HCT116 (cell line): ENCODE measurements around the gene SP3. TPM values are rescaled to one million over a fixed set of nuclear protein-coding genes. Genes with fewer than 3 reads are reported as not detected.

ENCODE experiments used
- ATAC-seq: fragments of 200-7000 bp; cut with Tn5 transposase; 2 replicates; pipeline ENCODE4 v1.9.1; 2020; ENCODE audit warnings: mild to moderate bottlenecking, moderate library complexity
- BruUV-seq: library from RNA; stranded (reverse); fragments of 400-500 nt; replicated peaks from 2 replicates; lab custom pipeline; 2021; lab: Mats Ljungman, UMichigan
- CTCF ChIA-PET: fragments of 300-600 bp; sonication (Branson Sonifier 250); formaldehyde crosslinking; loops from one replicate; lab custom pipeline; 2021; ENCODE audit warnings: antibody characterized with exemption; lab: Charles Lee
- POLR2A ChIA-PET: fragments of 300-600, 350-600 bp; sonication (Branson Sonifier 250); formaldehyde crosslinking; loops from one replicate; lab custom pipeline; 2021; ENCODE audit warnings: antibody characterized with exemption; lab: Charles Lee
- RAD21 ChIA-PET, 2 experiments: fragments of 300-600 bp; sonication (Branson Sonifier 250); formaldehyde crosslinking; loops; one replicate each; lab custom pipeline; 2023; ENCODE audit warnings: low total read pairs in 2 of 2; ENCODE audit not compliant: uncharacterized antibody in 2 of 2, unreplicated experiment in 2 of 2, low non-redundant PET in 1 of 2; lab: Charles Lee
- DNase-seq: peaks from one replicate; pipeline ENCODE4 v3.0.0-alpha.2; 2010; ENCODE audit warnings: low read depth, low spot score
- H2AFZ ChIP-seq: fragments of 200-600 bp; shearing (Covaris generic), sonication (generic); 2 replicates; pipeline ENCODE4 v1.6.1; 2017; ENCODE audit warnings: low read depth, mixed run types, mixed read lengths, antibody characterized with exemption, low read length; ENCODE audit not compliant: poor library complexity, severe bottlenecking
- H3K27ac ChIP-seq: 2 replicates; pipeline ENCODE4 v1.5.1; 2012; ENCODE audit warnings: low read depth, low read length
- H3K27me3 ChIP-seq: fragments of 200-600 bp; sonication (generic); 2 replicates; pipeline ENCODE4 v1.6.1; 2016; ENCODE audit warnings: mixed run types, low read length, mixed read lengths; ENCODE audit not compliant: insufficient read depth
- H3K36me3 ChIP-seq, 2 experiments: fragments of 200-500 bp in 1 of 2; fragments of 200-600 bp in 1 of 2; sonication (Bioruptor generic) in 1 of 2; sonication (generic) in 1 of 2; 2 replicates each; pipeline versions ENCODE4 v1.5.1 to v1.6.1; 2014 to 2016; ENCODE audit warnings: low read length in 2 of 2, inconsistent platforms in 1 of 2, mixed read lengths in 1 of 2, mixed run types in 1 of 2; ENCODE audit not compliant: insufficient read depth in 2 of 2, control insufficient read depth in 1 of 2
- H3K4me1 ChIP-seq, 2 experiments: fragments of 200-600 bp in 1 of 2; sonication (generic) in 1 of 2; 2 replicates each; pipeline versions ENCODE4 v1.5.1 to v1.6.1; 2012 to 2017; ENCODE audit warnings: low read length in 2 of 2, inconsistent platforms in 1 of 2, mild to moderate bottlenecking in 1 of 2, mixed read lengths in 1 of 2, mixed run types in 1 of 2, moderate library complexity in 1 of 2; ENCODE audit not compliant: insufficient read depth in 2 of 2, control insufficient read depth in 1 of 2
- H3K4me2 ChIP-seq: fragments of 200-600 bp; sonication (generic); 2 replicates; pipeline ENCODE4 v1.6.1; 2017; ENCODE audit warnings: mixed run types, low read length, mixed read lengths
- H3K4me3 ChIP-seq, 2 experiments: fragments of 200-600 bp in 1 of 2; sonication (generic) in 1 of 2; replicated peaks in 1 of 2; 2 replicates each; pipeline ENCODE4 v1.5.1; 2011 to 2016; ENCODE audit warnings: low read length in 2 of 2, control low read depth in 1 of 2, low read depth in 1 of 2, mild to moderate bottlenecking in 1 of 2, mixed read lengths in 1 of 2, mixed run types in 1 of 2
- H3K79me2 ChIP-seq: fragments of 200-600 bp; sonication (generic); 2 replicates; pipeline ENCODE4 v1.6.1; 2017; ENCODE audit warnings: mild to moderate bottlenecking, mixed run types, low read length, moderate library complexity, mixed read lengths; ENCODE audit not compliant: insufficient read depth
- H3K9ac ChIP-seq: fragments of 200-600 bp; sonication (generic); 2 replicates; pipeline ENCODE4 v1.6.1; 2016; ENCODE audit warnings: low read length, mixed read lengths
- H3K9me2 ChIP-seq: fragments of 200-600 bp; sonication (generic), shearing (Covaris generic); 2 replicates; pipeline ENCODE4 v1.6.1; 2017; ENCODE audit warnings: mixed run types, mild to moderate bottlenecking, moderate library complexity; ENCODE audit not compliant: insufficient read depth
- H3K9me3 ChIP-seq, 2 experiments: fragments of 200-500 bp in 1 of 2; fragments of 200-600 bp in 1 of 2; sonication (Bioruptor generic) in 1 of 2; sonication (generic) in 1 of 2; 2 replicates each; pipeline ENCODE4 v1.6.1; 2014 to 2017; ENCODE audit warnings: low read length in 2 of 2, mixed read lengths in 2 of 2, inconsistent platforms in 1 of 2, low read depth in 1 of 2, mild to moderate bottlenecking in 1 of 2, mixed run types in 1 of 2, moderate library complexity in 1 of 2; ENCODE audit not compliant: control insufficient read depth in 1 of 2, insufficient read depth in 1 of 2
- H4K20me1 ChIP-seq: fragments of 200-600 bp; sonication (generic), shearing (Covaris generic); 2 replicates; pipeline ENCODE4 v1.6.1; 2017; ENCODE audit warnings: mixed run types, mild to moderate bottlenecking, moderate library complexity; ENCODE audit not compliant: insufficient read depth
- CBX3 ChIP-seq: IDR thresholded peaks from 2 replicates; pipeline ENCODE4 v1.6.1; 2012; ENCODE audit warnings: low read depth
- CTCF ChIP-seq, 3 experiments: fragments of 200-600 bp in 1 of 3; sonication (generic) in 1 of 3; IDR thresholded peaks in 2 of 3; conservative IDR thresholded peaks in 1 of 3; 2 replicates each; pipeline ENCODE4 v1.5.1; 2012 to 2017; ENCODE audit warnings: low read depth in 2 of 3, low read length in 2 of 3, antibody characterized with exemption in 1 of 3, borderline replicate concordance in 1 of 3, control low read depth in 1 of 3, mild to moderate bottlenecking in 1 of 3, mixed read lengths in 1 of 3, mixed run types in 1 of 3, moderate library complexity in 1 of 3; ENCODE audit not compliant: insufficient read depth in 1 of 3
- EGR1 ChIP-seq: IDR thresholded peaks from 2 replicates; pipeline ENCODE4 v1.6.1; 2012; ENCODE audit warnings: low read depth
- ELF1 ChIP-seq: IDR thresholded peaks from 2 replicates; pipeline ENCODE4 v1.6.1; 2012; ENCODE audit warnings: low read depth, borderline replicate concordance
- EZH2phosphoT487 ChIP-seq: fragments of 200-600 bp; IDR thresholded peaks from 2 replicates; pipeline ENCODE4 v1.6.1; 2018; ENCODE audit warnings: antibody characterized with exemption, borderline replicate concordance
- FOSL1 ChIP-seq: IDR thresholded peaks from 2 replicates; pipeline ENCODE4 v1.6.1; 2012; ENCODE audit warnings: low read depth
- POLR2A ChIP-seq: IDR thresholded peaks from 2 replicates; pipeline ENCODE4 v1.7.0; 2011; ENCODE audit warnings: borderline replicate concordance; ENCODE audit not compliant: insufficient read depth, insufficient read length; ENCODE audit errors: extremely low read depth
- RAD21 ChIP-seq: IDR thresholded peaks from 2 replicates; pipeline ENCODE4 v1.6.1; 2012; ENCODE audit warnings: low read depth, mild to moderate bottlenecking
- SIN3A ChIP-seq: IDR thresholded peaks from 2 replicates; pipeline ENCODE4 v1.6.1; 2012; ENCODE audit warnings: low read depth
- SP1 ChIP-seq: IDR thresholded peaks from 2 replicates; pipeline ENCODE4 v1.6.1; 2012; ENCODE audit warnings: low read depth
- SRF ChIP-seq: IDR thresholded peaks from 2 replicates; pipeline ENCODE4 v1.6.1; 2012; ENCODE audit warnings: low read depth
- TCF7L2 ChIP-seq: IDR thresholded peaks from 2 replicates; pipeline ENCODE4 v1.7.0; 2011; ENCODE audit warnings: borderline replicate concordance, inconsistent platforms; ENCODE audit not compliant: insufficient read depth, insufficient read length; ENCODE audit errors: extremely low read depth
- ZNF274 ChIP-seq: fragments of 200-500 bp; sonication (Bioruptor generic); IDR thresholded peaks from 2 replicates; pipeline ENCODE4 v1.6.1; 2014; ENCODE audit warnings: mild to moderate bottlenecking, low read depth, low read length, inconsistent platforms
- intact Hi-C: fragments of 100-400 bp; cut with micrococcal nuclease; formaldehyde crosslinking; loops from 2 replicates; pipeline ENCODE4 v1.10.0; 2022
- total RNA-seq: library from RNA; stranded (reverse); gene quantifications from one replicate; pipeline ENCODE4 v1.2.1, GENCODE V29; 2021; ENCODE audit not compliant: unreplicated experiment
- TF ChIP-seq, protein P1 (sequence below): IDR thresholded peaks from 2 replicates; pipeline ENCODE4 v1.6.1; 2012
- TF ChIP-seq, protein P2 (sequence below): IDR thresholded peaks from 2 replicates; pipeline ENCODE4 v1.6.1; 2012; ENCODE audit warnings: low read depth

Gene SP3
- total RNA-seq, 1 experiment from 2014 or later, result 98.0 TPM

- H3K9ac ChIP-seq, result no peak overlapping the region
- intact Hi-C loops, result no loop called here
- no peaks in the 10 kb centered on the region; a peak in 1 of 4 replicates for H3K4me1 ChIP-seq
- H3K27ac ChIP-seq, result no peak overlapping the region
- H3K4me2 ChIP-seq, result no peak overlapping the region
- ChIA-PET POLR2A (no interaction called here), RAD21 (no interaction called here), CTCF (no interaction called here)
- H3K4me3 ChIP-seq, result no peak overlapping the region
- peaks cover 100% of the 10 kb centered on the region for H3K79me2 ChIP-seq
- BruUV-seq, result no TSS peak
- H3K36me3 ChIP-seq, result peaks cover 20 to 43% of the 10 kb centered on the region in 2 experiments
- H3K9me2 ChIP-seq, result no peaks in the 10 kb centered on the region
- DNase-seq, result no peak
- peak in 2 of 3 experiments; percentile 4 to 37; a peak in 1 of 6 replicates for TF ChIP-seq CTCF (IDR thresholded peaks at IDR 0.05 in 2 of 3, conservative IDR thresholded peaks at IDR 0.05 in 1 of 3; ENCODE audit: borderline replicate concordance in 1 of 3, insufficient read depth in 1 of 3, low read depth in 2 of 3, low read length in 2 of 3)
- TF ChIP-seq SP1, result no peak
- no peak; the same call in 1 of the 2 replicates for ATAC-seq
- H2AFZ ChIP-seq, result no peak overlapping the region
- H3K9me3 ChIP-seq, result no peaks in the 10 kb centered on the region
- peaks cover 55% of the 10 kb centered on the region; the same call in 1 of the 2 replicates for H4K20me1 ChIP-seq
- no peaks in the 10 kb centered on the region for H3K27me3 ChIP-seq
Measured at GRCh38 chr2:173952267-173953046, 12.7 kb downstream of the SP3 start.

- CTCF ChIA-PET, result no interaction called here
- Histone ChIP-seq H3K9me3 (no peaks in the 10 kb centered on the region), H3K4me2 (no peak overlapping the region), H4K20me1 (peaks cover 52% of the 10 kb centered on the region; the same call in 1 of the 2 replicates), H3K4me1 (peaks cover 0 to 16% of the 10 kb centered on the region in 2 experiments; a peak in 2 of 4 replicates), H3K36me3 (peaks cover 1 to 18% of the 10 kb centered on the region in 2 experiments; a peak in 3 of 4 replicates), H3K27ac (no peak overlapping the region), H3K79me2 (peaks cover 100% of the 10 kb centered on the region), H3K9ac (no peak overlapping the region), H3K9me2 (no peaks in the 10 kb centered on the region), H3K4me3 (no peak overlapping the region), H3K27me3 (no peaks in the 10 kb centered on the region), H2AFZ (no peak overlapping the region)
- intact Hi-C loops, result no loop called here
- ATAC-seq (no peak), DNase-seq (no peak)
- no TSS peak for BruUV-seq
- POLR2A ChIA-PET, result no interaction called here
- RAD21 ChIA-PET, result no interaction called here
- TF ChIP-seq, protein P1, sequence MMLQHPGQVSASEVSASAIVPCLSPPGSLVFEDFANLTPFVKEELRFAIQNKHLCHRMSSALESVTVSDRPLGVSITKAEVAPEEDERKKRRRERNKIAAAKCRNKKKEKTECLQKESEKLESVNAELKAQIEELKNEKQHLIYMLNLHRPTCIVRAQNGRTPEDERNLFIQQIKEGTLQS, result no peak
- TF ChIP-seq SIN3A (no peak), ZNF274 (no peak), TCF7L2 (no peak), ELF1 (no peak), FOSL1 (no peak), EGR1 (no peak), CBX3 (no peak), SRF (no peak), POLR2A (no peak), RAD21 (no peak), EZH2phosphoT487 (no peak)
- TF ChIP-seq, protein P2, sequence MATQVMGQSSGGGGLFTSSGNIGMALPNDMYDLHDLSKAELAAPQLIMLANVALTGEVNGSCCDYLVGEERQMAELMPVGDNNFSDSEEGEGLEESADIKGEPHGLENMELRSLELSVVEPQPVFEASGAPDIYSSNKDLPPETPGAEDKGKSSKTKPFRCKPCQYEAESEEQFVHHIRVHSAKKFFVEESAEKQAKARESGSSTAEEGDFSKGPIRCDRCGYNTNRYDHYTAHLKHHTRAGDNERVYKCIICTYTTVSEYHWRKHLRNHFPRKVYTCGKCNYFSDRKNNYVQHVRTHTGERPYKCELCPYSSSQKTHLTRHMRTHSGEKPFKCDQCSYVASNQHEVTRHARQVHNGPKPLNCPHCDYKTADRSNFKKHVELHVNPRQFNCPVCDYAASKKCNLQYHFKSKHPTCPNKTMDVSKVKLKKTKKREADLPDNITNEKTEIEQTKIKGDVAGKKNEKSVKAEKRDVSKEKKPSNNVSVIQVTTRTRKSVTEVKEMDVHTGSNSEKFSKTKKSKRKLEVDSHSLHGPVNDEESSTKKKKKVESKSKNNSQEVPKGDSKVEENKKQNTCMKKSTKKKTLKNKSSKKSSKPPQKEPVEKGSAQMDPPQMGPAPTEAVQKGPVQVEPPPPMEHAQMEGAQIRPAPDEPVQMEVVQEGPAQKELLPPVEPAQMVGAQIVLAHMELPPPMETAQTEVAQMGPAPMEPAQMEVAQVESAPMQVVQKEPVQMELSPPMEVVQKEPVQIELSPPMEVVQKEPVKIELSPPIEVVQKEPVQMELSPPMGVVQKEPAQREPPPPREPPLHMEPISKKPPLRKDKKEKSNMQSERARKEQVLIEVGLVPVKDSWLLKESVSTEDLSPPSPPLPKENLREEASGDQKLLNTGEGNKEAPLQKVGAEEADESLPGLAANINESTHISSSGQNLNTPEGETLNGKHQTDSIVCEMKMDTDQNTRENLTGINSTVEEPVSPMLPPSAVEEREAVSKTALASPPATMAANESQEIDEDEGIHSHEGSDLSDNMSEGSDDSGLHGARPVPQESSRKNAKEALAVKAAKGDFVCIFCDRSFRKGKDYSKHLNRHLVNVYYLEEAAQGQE, result no peak
Measured at GRCh38 chr2:173948842-173949241, 16.3 kb downstream of the SP3 start.
